ENCODE measurements around the gene ZBTB11. TPM values are rescaled to one million over a fixed set of nuclear protein-coding genes. Genes with fewer than 3 reads are reported as not detected.

ZBTB11 gene
- total RNA-seq, 1 experiment from 2014 or later, result 20.4 TPM

DNA sequence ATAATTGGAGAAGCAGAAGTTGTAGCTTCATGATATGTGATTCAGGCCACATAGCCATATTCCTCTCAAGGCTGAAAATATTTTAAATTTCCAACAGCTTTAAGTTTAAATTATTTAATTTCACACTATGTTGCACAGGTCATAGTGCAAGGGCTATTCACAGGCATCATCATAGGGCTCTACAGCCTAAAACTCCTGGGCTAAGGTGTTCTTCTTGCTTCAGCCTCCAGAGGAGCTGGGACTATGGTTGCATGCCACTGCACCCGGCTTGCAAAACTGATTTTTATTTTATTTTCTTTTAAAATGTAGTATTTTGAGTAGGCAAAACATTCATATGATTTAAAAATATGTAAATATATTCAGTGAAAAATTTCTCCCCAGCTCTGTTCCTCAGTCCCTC, 41.5 kb upstream of the ZBTB11 start:
- no peaks in the 10 kb centered on the region for H3K27me3 ChIP-seq (ENCODE audit: insufficient read depth, low read length)
- no peaks in the 10 kb centered on the region for H3K9me3 ChIP-seq (ENCODE audit: control insufficient read depth in 1 of 2, insufficient read depth in 1 of 2, low read depth in 1 of 2, low read length in 2 of 2)
- no peaks in the 10 kb centered on the region for H3K4me1 ChIP-seq (ENCODE audit: control insufficient read depth in 1 of 2, insufficient read depth in 2 of 2, low read length in 2 of 2)
- H3K36me3 ChIP-seq (ENCODE audit: control insufficient read depth in 1 of 2, insufficient read depth in 2 of 2, low read length in 2 of 2), result no peaks in the 10 kb centered on the region
- H3K79me2 ChIP-seq (ENCODE audit: insufficient read depth, low read length), result no peaks in the 10 kb centered on the region
- ATAC-seq (no peak), DNase-seq (ENCODE audit: low read depth, low spot score) (no peak)
- H3K4me3 ChIP-seq (replicated peaks in 1 of 2; ENCODE audit: low read depth in 1 of 2, low read length in 2 of 2), result no peak overlapping the region
- no TSS peak for BruUV-seq (replicated peaks)
- CTCF ChIA-PET, result no interaction called here
- H3K9me2 ChIP-seq (ENCODE audit: insufficient read depth), result no peaks in the 10 kb centered on the region
- H3K27ac ChIP-seq (ENCODE audit: low read depth, low read length), result no peak overlapping the region
- POLR2A ChIA-PET, result no interaction called here
- no peaks in the 10 kb centered on the region for H4K20me1 ChIP-seq (ENCODE audit: insufficient read depth)
- no peak overlapping the region for H3K9ac ChIP-seq (ENCODE audit: low read length)
- intact Hi-C loops (cut with micrococcal nuclease), result no loop called here
- H2AFZ ChIP-seq (ENCODE audit: low read depth, low read length, poor library complexity, severe bottlenecking), result no peak overlapping the region
- no peak for TF ChIP-seq EZH2 (IDR thresholded peaks at IDR 0.05)
- no peak for TF ChIP-seq EZH2phosphoT487 (IDR thresholded peaks at IDR 0.05; ENCODE audit: borderline replicate concordance)
- no peak for TF ChIP-seq ATF3 (IDR thresholded peaks at IDR 0.05)
- RAD21 ChIA-PET (ENCODE audit: low non-redundant PET in 1 of 2, low total read pairs in 2 of 2, uncharacterized antibody in 2 of 2, unreplicated experiment in 2 of 2), result no interaction called here
- no peak overlapping the region for H3K4me2 ChIP-seq (ENCODE audit: low read length)

DNA sequence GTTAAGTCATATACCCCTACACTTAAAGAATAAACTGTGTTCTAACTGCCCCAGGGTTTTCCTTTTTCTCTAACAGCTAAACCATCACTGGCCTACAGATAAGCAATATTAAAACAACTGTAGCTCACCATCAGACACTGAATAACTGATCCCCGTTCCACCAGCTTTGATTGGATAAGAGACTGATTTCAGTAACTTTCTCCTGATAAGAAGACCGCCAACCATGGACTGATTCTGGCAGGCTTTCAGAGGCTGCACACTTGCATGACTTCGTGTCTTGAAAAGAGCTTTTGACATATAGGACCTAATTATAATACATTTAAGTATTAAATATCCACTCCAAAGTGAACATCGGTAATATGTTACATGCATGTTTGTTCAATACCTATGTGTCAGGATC, 32.2 kb upstream of the ZBTB11 start:
- Histone ChIP-seq H2AFZ (ENCODE audit: low read depth, low read length, poor library complexity, severe bottlenecking) (no peak overlapping the region), H3K4me2 (ENCODE audit: low read length) (no peak overlapping the region), H3K27ac (ENCODE audit: low read depth, low read length) (no peak overlapping the region), H3K4me3 (replicated peaks in 1 of 2; ENCODE audit: low read depth in 1 of 2, low read length in 2 of 2) (no peak overlapping the region), H3K9me2 (ENCODE audit: insufficient read depth) (no peaks in the 10 kb centered on the region), H3K79me2 (ENCODE audit: insufficient read depth, low read length) (no peaks in the 10 kb centered on the region), H4K20me1 (ENCODE audit: insufficient read depth) (no peaks in the 10 kb centered on the region), H3K9ac (ENCODE audit: low read length) (no peak overlapping the region), H3K4me1 (ENCODE audit: control insufficient read depth in 1 of 2, insufficient read depth in 2 of 2, low read length in 2 of 2) (peaks cover 0 to 7% of the 10 kb centered on the region in 2 experiments; a peak in 2 of 4 replicates), H3K9me3 (ENCODE audit: control insufficient read depth in 1 of 2, insufficient read depth in 1 of 2, low read depth in 1 of 2, low read length in 2 of 2) (no peaks in the 10 kb centered on the region), H3K27me3 (ENCODE audit: insufficient read depth, low read length) (no peaks in the 10 kb centered on the region), H3K36me3 (ENCODE audit: control insufficient read depth in 1 of 2, insufficient read depth in 2 of 2, low read length in 2 of 2) (no peaks in the 10 kb centered on the region)
- POLR2A ChIA-PET, result no interaction called here
- no TSS peak for BruUV-seq (replicated peaks)
- ATAC-seq, result no peak
- intact Hi-C loops (cut with micrococcal nuclease), result no loop called here
- CTCF ChIA-PET, result no interaction called here
- RAD21 ChIA-PET (ENCODE audit: low non-redundant PET in 1 of 2, low total read pairs in 2 of 2, uncharacterized antibody in 2 of 2, unreplicated experiment in 2 of 2), result no interaction called here
- no peak for DNase-seq (ENCODE audit: low read depth, low spot score)
- no peak for TF ChIP-seq TCF7L2 (IDR thresholded peaks at IDR 0.05; ENCODE audit: borderline replicate concordance, extremely low read depth, insufficient read depth, insufficient read length)
- no peak for TF ChIP-seq POLR2A (IDR thresholded peaks at IDR 0.05; ENCODE audit: borderline replicate concordance, extremely low read depth, insufficient read depth, insufficient read length)
- no peak for TF ChIP-seq ELF1 (IDR thresholded peaks at IDR 0.05; ENCODE audit: borderline replicate concordance, low read depth)
- no peak for TF ChIP-seq FOSL1 (IDR thresholded peaks at IDR 0.05; ENCODE audit: low read depth)
- TF ChIP-seq CTCF (IDR thresholded peaks at IDR 0.05 in 2 of 3, conservative IDR thresholded peaks at IDR 0.05 in 1 of 3; ENCODE audit: borderline replicate concordance in 1 of 3, insufficient read depth in 1 of 3, low read depth in 2 of 3, low read length in 2 of 3), result no peak
- no peak for TF ChIP-seq YY1 (IDR thresholded peaks at IDR 0.05; ENCODE audit: extremely low read depth, insufficient replicate concordance, low read depth, low read length)
- no peak for TF ChIP-seq EZH2phosphoT487 (IDR thresholded peaks at IDR 0.05; ENCODE audit: borderline replicate concordance)
- TF ChIP-seq ZNF274 (IDR thresholded peaks at IDR 0.05; ENCODE audit: low read depth, low read length), result no peak
- no peak for TF ChIP-seq CBX3 (IDR thresholded peaks at IDR 0.05; ENCODE audit: low read depth)
- no peak for TF ChIP-seq ZBTB33 (IDR thresholded peaks at IDR 0.05; ENCODE audit: extremely low read depth, insufficient replicate concordance, low read length)
- TF ChIP-seq EZH2 (IDR thresholded peaks at IDR 0.05), result no peak
- TF ChIP-seq ZFX (IDR thresholded peaks at IDR 0.05), result no peak
- TF ChIP-seq SP1 (IDR thresholded peaks at IDR 0.05; ENCODE audit: low read depth), result no peak
